Subcutaneous adipose tissue (tissue), 4 donors: ENCODE measurements around the gene NT5M. TPM values are rescaled to one million over a fixed set of nuclear protein-coding genes. Genes with fewer than 3 reads are reported as not detected.

Experiments used
- CTCF ChIP-seq: fragments of 450-650 bp; IDR thresholded peaks from one replicate; pipeline ENCODE4 v1.5.1; 2016; ENCODE audit warnings: low read depth, mild to moderate bottlenecking, control low read depth, antibody characterized with exemption, moderate library complexity
- total RNA-seq, 4 donors: library from RNA; depleted of rRNA; stranded (reverse); fragments of >200 nt; gene quantifications; one replicate each; pipeline ENCODE4 v1.1.0, GENCODE V29; 2016

The NT5M gene
- total RNA-seq, 4 donors from 2014 or later, result 2.1 to 2.6 (median 2.4) TPM

- TF ChIP-seq CTCF, result no peak
Measured at GRCh38 chr17:17295141-17295540, 8.0 kb upstream of the NT5M start.

DNA sequence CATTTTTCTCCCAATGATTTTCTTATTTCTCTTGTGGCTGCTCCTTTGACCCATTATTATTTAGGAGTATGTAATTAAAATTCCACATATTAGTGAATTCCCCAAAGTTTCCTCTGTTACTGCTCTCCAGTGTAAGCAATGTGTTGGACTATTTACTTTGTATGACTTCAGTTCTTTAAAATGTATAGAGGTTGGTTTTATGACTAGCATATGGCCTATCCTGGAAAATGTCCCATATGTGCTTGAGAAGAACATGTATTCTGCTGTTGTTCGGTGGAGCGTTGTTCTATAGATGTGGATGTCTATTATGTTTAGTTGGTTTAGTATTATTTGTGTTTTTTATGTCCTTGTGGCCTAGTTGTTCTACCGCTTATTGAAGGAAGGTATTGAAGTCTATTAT, 6.0 kb upstream of the NT5M start:
- no peak for TF ChIP-seq CTCF

DNA sequence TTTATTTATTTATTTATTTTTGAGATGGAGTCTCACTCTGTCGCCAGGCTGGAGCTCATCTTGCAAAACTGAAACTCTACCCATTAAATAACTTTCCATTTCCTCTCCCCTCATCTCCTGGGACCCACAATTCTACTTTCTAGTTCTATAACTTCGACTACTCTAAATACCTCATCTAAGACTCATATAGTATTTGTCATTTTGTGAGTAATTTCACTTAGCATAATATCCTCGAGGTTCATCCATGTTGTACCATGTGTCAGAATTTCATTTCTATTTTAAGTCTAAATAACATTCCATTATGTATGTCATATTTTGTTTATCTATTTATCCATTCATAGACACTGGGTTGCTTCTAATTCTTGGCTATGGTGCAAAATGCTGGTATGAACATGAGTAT, 5.1 kb upstream of the NT5M start:
- TF ChIP-seq CTCF, result no peak

- TF ChIP-seq CTCF, result no peak
Measured at GRCh38 chr17:17300624-17301568, 2.3 kb upstream of the NT5M start.

GRCh38 chr17:17303847-17304490, 796 bp downstream of the NT5M start:
- no peak for TF ChIP-seq CTCF

DNA sequence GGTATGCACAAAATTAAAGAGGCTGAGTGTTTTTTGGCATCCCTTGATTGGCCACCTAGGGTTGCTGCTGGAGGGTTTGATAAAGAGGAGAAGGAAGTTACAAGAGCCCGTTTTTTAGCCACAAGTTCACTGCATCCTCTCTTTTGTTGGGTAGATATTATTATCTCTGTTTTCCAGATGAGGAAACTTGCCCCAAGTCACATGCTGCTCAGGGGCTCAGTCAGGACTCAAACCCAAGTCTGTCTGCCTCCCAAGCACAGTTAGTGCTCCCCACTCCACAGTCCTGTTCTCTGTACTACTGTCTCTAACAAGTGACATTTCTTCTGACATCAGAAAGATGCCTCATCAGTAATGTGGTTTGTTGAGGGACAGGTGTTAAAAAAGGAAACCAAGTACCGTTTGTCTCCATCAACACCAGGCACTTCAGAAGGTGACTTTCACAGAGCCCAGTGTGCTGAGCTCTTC, 1.4 kb downstream of the NT5M start:
- TF ChIP-seq CTCF, result no peak

DNA sequence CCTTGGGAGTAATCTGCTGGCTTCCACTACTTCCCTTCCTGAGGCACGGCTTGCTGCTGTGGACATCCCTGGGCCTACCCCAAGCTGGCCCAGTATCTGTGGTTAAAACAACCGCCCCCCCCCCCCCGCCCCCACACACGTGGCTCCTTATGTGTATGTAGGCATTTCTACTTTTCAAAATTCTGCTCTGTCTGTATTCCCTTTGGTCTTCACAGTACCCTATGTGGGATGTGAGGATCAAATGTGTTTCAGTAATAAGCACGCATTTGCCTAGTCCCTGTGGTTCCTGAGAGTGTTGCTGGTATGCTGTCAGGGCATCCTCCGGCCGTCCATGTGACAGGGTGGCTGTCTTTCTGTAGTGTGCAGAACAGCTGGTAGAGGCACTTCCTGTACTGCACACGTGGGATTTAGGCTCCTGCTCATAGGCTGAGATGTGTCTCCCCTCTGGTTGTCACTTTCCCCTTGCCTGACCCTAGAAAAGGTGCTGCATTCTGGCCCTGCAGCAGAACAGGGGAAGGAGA, 2.2 kb downstream of the NT5M start:
- TF ChIP-seq CTCF, result no peak
